IPS-18c (cell line): ENCODE data around the gene TMEM164.

Source experiments
- H3K4me3 ChIP-seq: 2 replicates; pipeline ENCODE4 v1.7.0; 2013; ENCODE audit warnings: low read depth, mild to moderate bottlenecking, low read length, moderate library complexity; ENCODE audit not compliant: insufficient read depth
- H3K9me3 ChIP-seq: one replicate; pipeline ENCODE4 v1.6.1; 2013; ENCODE audit warnings: mild to moderate bottlenecking, low read length, moderate library complexity; ENCODE audit not compliant: control insufficient read depth, insufficient read depth

The TMEM164 gene

GRCh38 chrX:110226931-110227330 lies 224.0 kb downstream of the TMEM164 start:
- Histone ChIP-seq H3K4me3 (no peak overlapping the region), H3K9me3 (no peaks in the 10 kb centered on the region)
